NCI-H146 treated with DMSO at 0.1 percent for 48 hours (cell line): ENCODE results near the gene SIL1.

Source experiments
- DNase-seq: peaks from one replicate; lab custom pipeline; 2025; ENCODE audit not compliant: unreplicated experiment; lab: John Stamatoyannopoulos, UW

Gene SIL1

DNA sequence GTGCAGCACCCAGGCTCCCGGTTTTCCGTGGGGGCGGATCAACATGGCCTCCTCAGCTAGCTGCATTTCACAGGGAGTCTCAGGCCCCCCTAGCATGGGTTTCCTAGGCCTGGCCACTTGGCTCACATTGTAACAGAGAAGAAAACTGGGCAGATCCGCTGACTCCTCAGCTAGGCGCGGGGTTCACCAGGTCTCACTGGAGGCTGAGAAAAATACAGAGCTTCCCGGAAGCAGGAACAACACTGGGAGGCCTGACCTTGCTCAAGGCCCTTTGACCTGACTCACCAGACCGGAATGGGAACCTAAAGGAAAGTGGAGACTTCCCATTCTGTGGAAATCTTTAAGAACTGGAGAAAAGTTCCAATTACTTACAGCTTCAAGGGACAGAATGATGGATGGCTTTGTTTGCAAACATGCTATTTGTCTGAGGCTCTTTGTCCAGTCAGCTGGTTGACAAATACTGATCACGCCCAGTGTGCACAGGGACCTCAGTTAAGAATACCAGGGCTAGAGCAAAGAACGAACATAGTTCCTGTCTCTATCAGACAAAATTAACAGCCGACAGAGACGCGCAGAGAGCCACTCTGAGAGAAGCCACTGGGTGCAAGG, 234.3 kb downstream of the SIL1 start:
- DNase-seq = no peak

DNA sequence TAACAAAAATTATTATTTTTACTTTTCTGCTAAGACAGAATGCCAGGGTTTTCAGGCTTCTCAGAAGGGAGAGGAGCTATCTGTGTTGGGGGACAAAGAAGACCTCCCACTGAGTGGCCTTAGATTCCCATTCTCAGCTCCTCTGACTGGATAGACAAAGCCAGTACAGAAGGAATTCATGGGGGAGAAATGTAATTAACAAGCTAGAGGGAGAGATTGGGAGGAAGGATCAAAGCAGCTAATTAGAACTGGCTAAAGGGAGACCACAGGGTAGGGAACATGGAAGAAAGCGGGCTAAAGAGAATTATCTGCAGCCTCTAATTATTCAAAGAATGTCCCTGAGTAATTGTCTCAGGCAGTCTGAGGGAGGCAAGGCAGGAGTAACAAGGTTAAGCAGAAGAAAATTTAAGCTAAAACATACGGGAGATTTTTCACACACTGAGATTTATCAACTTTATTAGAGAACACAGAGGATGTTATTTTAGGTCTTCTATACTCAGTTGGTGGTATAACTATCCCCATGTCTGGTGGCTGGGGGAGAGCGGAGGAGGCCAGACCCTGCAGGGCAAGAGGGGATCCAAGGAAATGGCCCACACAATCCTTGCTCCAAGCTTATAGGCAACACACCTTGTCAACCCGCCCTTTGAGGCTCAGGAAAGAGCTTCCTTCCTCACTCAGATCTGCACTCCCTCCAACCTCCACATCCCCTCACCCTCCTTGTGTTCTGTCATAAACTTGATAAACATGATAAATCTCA, 235.4 kb downstream of the SIL1 start:
- no peak for DNase-seq

DNA sequence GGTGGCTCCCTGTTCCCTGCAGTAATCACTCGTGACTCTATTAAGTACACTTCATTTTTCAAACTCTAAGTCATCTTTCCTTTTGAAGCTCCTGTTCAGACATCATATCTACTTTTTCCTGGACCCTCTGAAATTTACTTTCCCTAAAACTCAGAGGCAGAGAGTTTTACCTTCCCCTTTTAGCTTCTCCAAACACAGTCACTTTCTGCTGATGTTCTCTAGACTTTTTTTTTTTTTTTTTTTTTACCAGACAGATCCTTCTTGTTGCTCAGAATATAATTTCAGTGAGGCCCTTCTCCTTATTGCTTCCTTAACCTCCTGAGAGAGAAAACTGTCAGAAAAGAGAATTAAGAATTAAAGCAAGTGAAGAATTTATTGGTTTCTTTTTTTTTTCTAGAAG, 236.4 kb downstream of the SIL1 start:
- DNase-seq = no peak

DNA sequence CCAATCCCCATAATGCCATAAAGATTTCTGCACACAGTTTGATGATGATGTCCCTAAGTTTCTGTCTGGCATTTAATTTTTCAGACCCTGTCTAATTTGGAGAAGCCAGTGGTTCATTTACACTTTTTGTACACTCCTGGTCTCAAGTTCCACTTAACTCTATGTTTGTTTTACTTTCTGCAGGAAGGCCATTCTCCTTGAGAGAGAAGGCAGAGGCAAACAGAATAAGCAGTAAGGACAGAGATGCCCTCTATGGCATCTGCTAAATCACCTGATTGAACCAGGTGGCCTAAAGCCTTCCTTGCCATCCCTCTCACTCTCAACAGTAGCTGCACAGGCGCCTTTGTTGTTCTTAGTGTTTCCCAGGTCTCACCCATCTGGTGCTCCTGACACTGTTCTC, 236.9 kb downstream of the SIL1 start:
- DNase-seq = no peak

DNA sequence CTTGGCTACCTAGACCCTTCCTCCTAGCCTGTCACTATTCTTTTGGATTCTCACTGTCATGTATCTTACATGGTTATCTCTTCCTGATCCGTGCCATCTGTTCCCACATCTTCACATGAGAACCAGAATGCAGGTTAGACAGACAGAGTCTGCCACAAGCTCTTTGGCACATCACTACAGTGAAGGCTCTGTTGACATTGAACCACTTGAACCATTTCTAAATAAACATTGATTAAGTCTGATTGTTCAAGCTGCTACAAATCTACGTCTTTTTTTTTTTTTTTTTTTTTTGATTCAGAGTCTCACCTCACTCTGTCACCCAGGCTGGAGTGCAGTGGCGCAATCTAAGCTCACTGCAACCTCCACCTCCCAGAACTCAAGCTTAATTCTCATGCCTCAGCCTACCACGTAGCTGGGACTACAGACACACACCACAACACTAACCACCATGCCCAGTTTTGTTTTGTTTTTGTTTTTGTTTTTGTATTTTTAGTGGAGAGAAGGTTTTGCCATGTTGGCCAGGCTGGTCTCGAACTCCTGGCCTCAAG, 237.9 kb downstream of the SIL1 start:
- no peak for DNase-seq

DNA sequence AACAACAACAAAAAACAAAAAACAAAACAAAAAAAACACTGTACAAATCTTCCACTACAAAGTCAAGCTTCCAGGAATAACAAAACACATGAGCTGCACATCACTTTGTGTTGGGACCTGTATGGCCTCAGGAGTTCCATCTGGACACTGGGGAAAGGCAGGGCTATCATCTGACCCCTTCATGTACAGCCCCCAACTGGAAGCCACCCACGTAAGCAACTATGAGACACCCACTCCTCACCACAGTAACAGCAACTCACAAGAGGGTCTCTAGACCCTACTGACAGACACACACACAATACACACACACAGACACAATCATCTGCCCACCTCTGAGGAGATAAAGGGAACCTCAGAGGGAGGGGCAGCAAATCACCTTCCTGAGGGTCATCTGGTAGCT, 241.4 kb downstream of the SIL1 start:
- no peak for DNase-seq

DNA sequence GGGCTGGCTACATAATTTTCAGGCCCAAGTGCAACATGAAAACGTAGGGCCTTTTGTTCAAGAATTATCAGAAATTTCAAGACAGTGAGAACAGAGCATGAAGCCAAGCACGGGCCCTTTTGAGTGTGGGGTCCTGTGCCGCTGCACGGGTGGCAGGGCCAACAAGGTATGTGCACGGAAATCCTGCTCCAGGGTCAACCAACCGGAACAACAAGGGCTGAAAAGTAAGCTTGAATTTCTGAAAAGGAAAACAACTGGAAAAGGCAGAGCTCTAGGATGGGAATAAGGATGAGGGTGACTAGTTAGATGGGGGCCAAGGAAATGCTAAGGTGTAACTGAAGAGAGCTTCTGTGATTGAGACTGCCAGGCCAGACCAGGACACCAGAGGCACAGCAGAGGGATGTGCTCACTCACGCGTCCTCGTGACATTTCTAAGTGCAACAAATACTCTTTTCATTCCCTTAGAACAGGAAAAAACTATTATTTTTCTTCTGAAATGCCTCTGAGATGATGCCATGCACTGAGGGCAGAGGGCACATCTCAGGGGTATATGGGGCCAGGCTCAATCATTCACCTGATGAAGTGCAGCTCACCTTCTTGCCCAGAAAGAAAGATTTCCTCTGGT, 242.4 kb downstream of the SIL1 start:
- DNase-seq = no peak

DNA sequence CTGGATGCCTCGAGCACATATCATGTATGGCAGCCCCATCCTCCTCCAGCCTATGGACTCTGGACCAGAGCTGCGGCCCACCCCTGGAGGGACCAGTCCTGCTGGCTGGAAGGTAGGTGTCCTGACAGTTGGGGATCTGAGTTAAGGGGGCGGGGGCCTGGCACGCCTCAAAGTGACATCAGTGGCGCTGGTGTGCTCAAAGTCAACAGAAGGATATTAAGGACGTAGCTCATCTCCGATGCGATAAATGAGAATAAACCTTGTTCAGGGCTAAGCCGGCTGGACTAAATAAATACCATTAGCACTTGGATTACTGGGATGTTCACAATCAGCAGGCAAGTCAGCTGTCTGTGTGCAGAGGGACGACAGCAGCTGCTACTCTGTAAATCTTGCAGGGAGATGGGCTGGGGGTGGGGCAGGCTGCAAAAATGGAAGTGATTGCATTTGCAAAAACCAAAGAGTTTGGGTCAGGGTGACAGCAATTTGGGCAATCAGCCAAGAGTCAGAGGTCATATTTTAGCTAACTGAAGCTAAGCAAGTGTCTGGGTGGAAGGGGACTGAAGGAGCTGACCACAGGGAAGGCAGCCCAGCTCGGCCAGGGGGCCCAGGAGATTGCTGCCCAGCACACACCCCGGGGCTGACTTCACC, 243.0 kb downstream of the SIL1 start:
- DNase-seq = peak; percentile 82

DNA sequence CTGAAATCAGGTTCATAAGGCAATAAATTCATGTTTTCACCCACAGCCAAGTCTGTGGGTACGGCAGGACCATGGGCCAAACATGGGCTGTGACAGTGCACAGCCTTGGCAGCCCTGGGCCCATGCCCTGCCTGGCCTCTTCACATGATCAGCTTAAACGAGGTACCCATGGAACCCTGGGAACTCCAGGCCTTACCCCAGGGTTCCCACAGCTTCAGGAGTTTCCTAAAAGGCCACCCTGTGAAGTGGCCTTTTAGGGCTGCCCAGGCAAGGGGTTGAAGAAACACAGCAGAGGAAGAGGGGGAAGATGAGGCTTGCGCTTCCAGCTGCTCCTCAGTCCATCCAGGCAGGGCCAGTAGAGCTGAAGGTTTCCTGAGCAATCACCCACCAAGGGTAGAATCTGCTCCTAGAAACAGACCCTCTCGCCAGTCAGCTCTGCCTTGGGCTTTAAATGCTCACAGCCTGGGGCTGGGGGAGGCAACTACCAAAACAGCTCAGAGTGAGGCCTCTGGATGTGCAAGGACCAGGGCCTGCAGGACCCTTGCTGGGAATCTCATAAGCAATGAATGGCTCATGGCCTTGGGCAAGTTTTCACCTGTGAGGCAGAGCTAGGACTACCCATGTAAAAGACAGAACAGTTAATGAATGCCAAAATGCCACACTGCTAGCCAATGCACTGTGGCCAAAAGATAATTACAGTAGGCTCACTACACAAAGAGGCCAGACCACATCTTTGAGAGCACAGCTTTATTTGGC, 243.7 kb downstream of the SIL1 start:
- DNase-seq = no peak

DNA sequence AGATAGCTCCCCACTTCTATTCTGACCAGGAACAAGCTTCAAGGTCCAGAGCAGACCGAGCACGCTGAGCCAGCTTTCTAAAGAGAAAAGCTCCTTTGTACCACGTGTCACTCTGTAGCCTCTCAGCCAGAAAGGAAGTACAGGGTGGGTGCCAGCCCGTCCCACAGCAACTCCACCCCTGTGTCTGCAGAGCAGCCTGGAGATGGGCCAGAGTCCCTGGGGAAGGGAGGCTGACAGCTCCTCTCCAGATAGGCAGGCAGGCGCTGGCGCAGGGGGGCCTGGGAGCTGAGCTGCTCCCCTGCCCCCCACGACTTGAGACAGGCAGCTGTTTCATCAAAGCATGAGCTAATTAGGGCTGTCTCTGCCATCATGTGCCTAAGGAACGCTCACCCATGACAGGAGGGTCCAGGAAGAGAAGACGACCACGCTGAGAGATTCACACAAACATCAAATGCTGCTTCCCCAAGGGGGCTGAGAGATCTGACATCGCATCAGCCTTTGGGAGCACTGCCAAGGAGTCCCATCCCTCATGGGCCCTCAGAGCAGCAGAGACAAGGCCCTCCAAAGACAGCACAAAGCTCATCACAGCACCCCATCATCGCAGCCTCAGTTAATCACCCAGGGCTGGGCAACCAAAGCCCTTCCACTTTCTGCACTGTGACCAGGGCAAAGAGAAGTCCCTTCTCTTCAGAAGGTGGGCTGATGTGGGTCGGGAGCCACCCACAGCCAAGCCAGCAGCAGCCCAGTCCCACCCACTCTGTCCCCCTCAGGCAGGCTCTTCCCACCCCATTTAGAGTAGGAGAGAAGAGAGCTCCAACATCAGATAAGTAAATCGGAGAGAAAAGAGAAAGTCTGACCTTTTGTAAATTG, 244.5 kb downstream of the SIL1 start:
- peak; percentile 10 for DNase-seq

DNA sequence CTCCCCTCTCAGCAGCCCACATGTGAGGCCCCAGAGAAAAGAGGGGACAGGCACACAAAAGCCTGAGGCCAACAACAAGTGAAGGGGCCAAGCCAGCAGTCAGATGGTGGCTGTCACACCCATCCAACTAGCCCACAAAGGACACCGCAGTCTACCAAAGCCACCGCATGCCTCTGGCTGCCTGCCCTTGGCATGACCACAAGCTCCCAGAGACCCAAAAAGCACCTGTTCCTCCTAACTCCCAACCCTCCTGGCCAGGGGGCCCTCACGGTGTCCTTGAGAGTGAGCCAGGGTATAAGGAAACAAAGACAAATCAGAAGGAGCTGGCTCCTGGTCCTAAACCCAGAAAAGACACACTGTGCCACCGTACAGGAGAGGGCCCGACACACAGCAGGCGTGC, 245.2 kb downstream of the SIL1 start:
- no peak for DNase-seq

DNA sequence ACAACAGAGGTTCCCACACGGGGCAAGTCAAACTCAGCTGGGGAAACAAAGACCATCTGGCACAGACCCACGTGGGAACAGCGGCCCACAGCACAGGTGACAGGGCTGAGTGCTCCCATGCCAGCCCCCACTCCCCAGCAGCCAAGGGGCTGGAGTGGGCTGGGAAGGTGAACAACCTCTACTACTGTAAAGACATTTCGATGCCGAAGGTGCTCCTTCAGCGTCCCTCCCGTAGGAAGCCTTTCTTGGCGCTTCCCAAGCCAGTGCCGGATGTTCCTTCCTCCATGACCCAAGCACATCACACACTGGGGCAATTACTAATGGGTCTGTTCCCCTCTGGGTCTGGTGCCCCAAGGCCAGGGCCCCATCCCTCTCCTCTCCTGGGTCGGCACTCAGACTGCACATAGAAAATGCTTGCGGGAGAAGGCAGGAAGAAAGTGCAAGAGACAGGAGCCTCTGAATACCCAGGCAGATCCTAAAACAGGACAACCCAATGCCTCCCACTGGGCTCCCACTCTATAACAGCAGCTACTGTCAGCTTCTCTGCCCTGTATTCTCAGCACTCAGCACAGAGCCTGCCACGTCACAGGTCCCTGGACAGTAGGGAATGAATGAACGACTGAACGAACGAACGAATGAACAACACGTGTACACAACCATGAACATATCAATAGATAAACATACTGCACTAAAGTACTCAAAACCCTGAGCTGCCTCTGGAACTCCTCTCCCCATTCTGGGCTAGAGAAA, 246.0 kb downstream of the SIL1 start:
- DNase-seq = no peak

DNA sequence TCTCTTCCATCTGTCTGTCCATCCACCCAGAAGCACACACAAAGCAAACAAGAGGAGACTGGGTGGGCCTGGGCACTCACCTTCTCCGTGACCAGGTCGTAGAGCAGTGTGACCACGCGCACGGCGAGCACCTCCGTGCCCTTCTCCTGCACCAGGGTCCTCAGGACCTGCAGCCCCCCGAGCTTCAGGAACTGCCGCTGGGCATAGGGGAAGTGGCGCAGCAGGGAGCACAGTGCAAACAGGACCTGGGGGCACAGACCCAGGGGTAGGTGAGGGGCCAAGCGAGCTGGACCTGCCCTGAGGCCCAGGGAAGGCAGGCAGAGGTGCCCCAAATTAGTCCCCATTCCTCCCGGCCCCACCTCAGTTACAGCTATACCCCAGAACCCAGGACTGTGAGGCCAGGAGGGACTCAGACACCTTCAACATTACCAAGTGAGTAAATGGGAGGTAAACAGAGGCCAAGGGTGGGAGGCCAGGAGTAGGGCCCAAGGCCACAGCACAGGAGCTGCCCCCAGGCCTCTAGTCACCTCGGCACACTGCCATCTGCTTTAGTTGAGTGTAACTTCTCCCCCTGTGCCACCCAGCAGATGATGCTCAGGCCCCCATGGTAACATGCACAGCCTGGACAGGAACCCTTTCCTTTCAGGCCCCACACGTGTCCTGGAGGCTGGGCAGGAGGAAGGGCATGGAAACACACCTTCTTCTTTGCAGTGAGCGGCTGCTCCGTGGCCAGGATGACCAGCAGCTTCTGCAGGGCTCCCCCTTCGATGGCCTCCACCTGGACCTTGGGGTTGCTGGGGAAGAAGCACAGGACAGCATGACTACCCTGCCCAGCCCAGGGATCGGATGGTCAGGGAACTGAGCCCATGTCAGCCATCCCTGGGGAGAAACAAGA, 246.8 kb downstream of the SIL1 start:
- no peak for DNase-seq

DNA sequence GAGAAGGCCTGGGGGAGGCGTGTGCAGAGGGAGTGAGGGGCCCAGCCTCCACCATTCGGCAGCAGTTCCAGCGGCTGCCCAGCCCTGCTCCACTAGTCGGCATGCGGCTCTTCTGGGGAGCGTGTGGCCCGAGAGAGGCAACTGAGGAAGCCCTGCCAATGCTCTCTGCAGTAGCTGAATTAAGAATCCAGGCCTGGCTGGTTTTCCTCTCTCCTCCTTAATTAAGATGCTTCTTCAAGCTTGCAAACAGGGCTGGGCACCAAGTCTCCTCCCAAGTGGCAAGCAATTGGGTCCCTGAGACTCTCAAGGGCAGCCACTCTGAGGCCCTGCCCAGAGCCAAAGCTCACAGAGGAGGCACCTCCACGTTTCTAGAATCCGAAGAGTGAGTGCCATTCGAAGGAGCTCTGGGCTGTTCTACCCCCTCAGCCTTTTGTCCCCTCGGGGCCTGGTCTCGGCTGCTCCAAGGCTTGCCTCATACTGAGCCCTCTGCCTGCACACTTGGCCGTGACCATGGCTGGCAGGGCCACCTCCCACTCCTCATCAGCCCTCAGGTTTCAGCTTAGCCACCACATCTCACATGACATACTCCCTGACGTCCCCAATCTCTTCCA, 247.6 kb downstream of the SIL1 start:
- no peak for DNase-seq

DNA sequence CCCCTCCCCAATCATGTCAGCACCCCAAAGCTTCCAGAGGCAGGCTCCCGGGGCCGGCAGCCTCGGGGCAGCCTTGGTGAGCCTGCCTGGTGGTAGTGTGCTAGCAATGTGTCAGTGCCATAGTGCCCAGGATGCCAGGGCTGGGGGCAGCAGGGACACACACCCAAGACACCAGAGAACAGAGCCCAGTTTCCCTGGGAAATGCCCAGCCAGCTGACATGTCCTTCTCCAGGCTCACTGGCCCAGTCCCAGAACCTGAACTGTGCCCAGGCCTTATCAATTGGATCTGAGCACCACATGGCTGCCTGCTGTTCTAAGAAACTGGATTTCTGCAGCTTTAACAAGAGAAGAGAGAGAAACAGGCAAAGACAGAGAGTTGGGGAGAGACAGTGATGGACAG, 248.2 kb downstream of the SIL1 start:
- no peak for DNase-seq

DNA sequence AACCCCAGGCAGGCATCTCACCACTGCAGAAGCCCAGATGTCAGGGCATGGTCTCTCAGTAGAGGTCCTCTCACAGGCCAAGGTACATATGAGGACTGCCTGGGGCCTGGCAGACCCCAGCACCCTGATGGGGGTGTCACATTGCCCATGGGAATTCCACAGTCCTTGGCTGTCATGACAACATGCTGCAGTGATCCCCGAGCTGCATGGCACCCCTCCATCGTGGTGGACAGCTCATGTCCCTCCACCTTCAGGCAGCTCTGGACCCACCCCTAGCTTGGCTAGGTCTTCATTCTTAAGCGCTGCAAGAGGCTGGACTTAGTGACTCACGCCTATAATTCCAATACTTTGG, 249.0 kb downstream of the SIL1 start:
- DNase-seq = no peak

DNA sequence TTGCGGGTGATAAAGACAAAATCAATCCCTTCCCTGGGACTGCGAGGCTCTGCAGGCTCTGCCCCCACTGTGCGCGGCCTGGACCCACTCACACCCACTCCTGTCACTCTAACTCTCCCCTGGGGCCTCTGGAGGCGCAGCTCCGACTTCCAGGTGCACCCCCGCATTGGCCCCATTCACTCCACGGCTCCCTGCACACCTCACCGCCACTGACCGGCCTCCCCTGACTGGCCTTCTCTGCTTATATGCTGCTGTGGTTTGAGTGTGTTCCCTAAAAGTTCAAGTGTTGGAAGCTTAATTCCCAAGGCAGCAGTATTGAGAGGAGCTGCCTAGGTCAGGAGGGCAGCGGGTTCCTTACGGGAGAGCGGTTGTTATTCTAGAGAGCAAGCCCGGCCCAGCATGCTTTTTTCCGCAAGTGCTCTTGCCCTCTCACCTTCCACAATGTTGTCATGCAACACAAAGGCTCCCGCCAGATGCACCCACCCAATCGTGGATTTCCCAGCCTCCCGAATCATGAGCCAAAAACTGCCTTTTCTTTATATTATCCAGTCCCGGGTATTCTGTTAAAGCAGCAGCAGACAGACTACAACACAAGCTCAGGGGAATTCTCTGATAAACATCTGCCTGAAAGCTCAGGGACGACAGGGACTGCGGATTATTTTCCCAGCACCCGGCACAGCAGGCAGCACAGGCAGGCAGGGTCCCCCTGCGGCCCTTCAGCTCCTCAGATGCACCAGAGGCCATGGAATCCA, 249.5 kb downstream of the SIL1 start:
- no peak for DNase-seq
